Activated CD4-positive, alpha-beta memory T cell treated with anti-CD3 and anti-CD28 coated beads, Interleukin-2, amount 10 ng/mL, durations not matched to agents 7 days and 5 days (primary cell): ENCODE measurements around the gene MYO1D. TPM values are rescaled to one million over a fixed set of nuclear protein-coding genes. Genes with fewer than 3 reads are reported as not detected.
A peak's percentile ranks its signal among the peaks of the same experiment; 100 is the strongest.
"Not testable (repeated sequence)": the region's sequence is repeated elsewhere in the genome, so short reads cannot be mapped to it uniquely, and the experiment has no call there.

Experiments
- CTCF ChIA-PET: fragments of 350-600 bp; sonication (Branson Sonifier 250); formaldehyde crosslinking; loops from one replicate; lab custom pipeline; 2021; ENCODE audit warnings: antibody characterized with exemption, inconsistent platforms; lab: Charles Lee
- POLR2A ChIA-PET: fragments of 350-600 bp; sonication (Branson Sonifier 250); formaldehyde crosslinking; loops from one replicate; lab custom pipeline; 2021; ENCODE audit warnings: antibody characterized with exemption; lab: Charles Lee
- DNase-seq: peaks from one replicate; pipeline ENCODE4 v3.0.0-alpha.2; 2020
- H3K27ac Mint-ChIP-seq: one replicate; pipeline ENCODE4 v1.8.0; 2021; ENCODE audit warnings: mild to moderate bottlenecking, mixed read lengths
- H3K27me3 Mint-ChIP-seq: one replicate; pipeline ENCODE4 v1.8.0; 2021; ENCODE audit warnings: mixed read lengths
- H3K36me3 Mint-ChIP-seq: one replicate; pipeline ENCODE4 v1.8.0; 2021; ENCODE audit warnings: low read depth, mixed read lengths
- H3K4me1 Mint-ChIP-seq: one replicate; pipeline ENCODE4 v1.8.0; 2021; ENCODE audit warnings: mixed read lengths
- H3K4me3 Mint-ChIP-seq: one replicate; pipeline ENCODE4 v1.8.0; 2021; ENCODE audit warnings: mild to moderate bottlenecking, mixed read lengths
- H3K9me3 Mint-ChIP-seq: one replicate; pipeline ENCODE4 v1.8.0; 2021; ENCODE audit warnings: mixed read lengths
- total RNA-seq, 2 experiments: library from RNA; stranded (reverse); gene quantifications; one replicate each; pipeline ENCODE4 v1.2.3, GENCODE V29; 2021

Gene MYO1D
- total RNA-seq, 2 experiments from 2014 or later, result 8.3 to 11.1 TPM

- POLR2A ChIA-PET, H3K9me3 Mint-ChIP-seq, H3K4me3 Mint-ChIP-seq, H3K27me3 Mint-ChIP-seq, CTCF ChIA-PET, H3K36me3 Mint-ChIP-seq, H3K27ac Mint-ChIP-seq: not testable (repeated sequence)
- DNase-seq, result peak; percentile 26
- peaks cover 13% of the 10 kb centered on the region for H3K4me1 Mint-ChIP-seq
These were observed 54.7 kb downstream of the MYO1D start for GRCh38 chr17:32821987-32822934.

GRCh38 chr17:32820440-32820839 is 56.5 kb downstream of the MYO1D start:
- POLR2A ChIA-PET, result no interaction called here
- peaks cover 5% of the 10 kb centered on the region for H3K27me3 Mint-ChIP-seq
- H3K36me3 Mint-ChIP-seq, result peaks cover 2% of the 10 kb centered on the region
- CTCF ChIA-PET, result no interaction called here
- H3K9me3 Mint-ChIP-seq, result no peaks in the 10 kb centered on the region
- no peak for DNase-seq
- H3K4me3 Mint-ChIP-seq, result no peak overlapping the region
- H3K27ac Mint-ChIP-seq, result no peak overlapping the region
- peaks cover 15% of the 10 kb centered on the region for H3K4me1 Mint-ChIP-seq

- peaks cover 2% of the 10 kb centered on the region for H3K36me3 Mint-ChIP-seq
- ChIA-PET POLR2A (no interaction called here), CTCF (no interaction called here)
- H3K9me3 Mint-ChIP-seq, result no peaks in the 10 kb centered on the region
- H3K27ac Mint-ChIP-seq, result no peak overlapping the region
- H3K4me3 Mint-ChIP-seq, result no peak overlapping the region
- H3K4me1 Mint-ChIP-seq, result peaks cover 18% of the 10 kb centered on the region
- DNase-seq, result no peak
- peaks cover 5% of the 10 kb centered on the region for H3K27me3 Mint-ChIP-seq
These were observed 57.1 kb downstream of the MYO1D start for GRCh38 chr17:32819787-32820186.

- DNase-seq, result no peak
- no peak overlapping the region for H3K4me3 Mint-ChIP-seq
- H3K9me3 Mint-ChIP-seq, result no peaks in the 10 kb centered on the region
- H3K27me3 Mint-ChIP-seq, result peaks cover 5% of the 10 kb centered on the region
- ChIA-PET POLR2A (no interaction called here), CTCF (no interaction called here)
- H3K36me3 Mint-ChIP-seq, result peaks cover 2% of the 10 kb centered on the region
- peaks cover 24% of the 10 kb centered on the region for H3K4me1 Mint-ChIP-seq
- H3K27ac Mint-ChIP-seq, result no peak overlapping the region
These were observed 57.9 kb downstream of the MYO1D start for GRCh38 chr17:32819035-32819434.

- Mint-ChIP-seq H3K9me3 (no peaks in the 10 kb centered on the region), H3K36me3 (no peaks in the 10 kb centered on the region), H3K27ac (no peak overlapping the region), H3K4me1 (peaks cover 22% of the 10 kb centered on the region), H3K4me3 (no peak overlapping the region), H3K27me3 (peaks cover 2% of the 10 kb centered on the region)
- POLR2A ChIA-PET, result no interaction called here
- CTCF ChIA-PET, result no interaction called here
- no peak for DNase-seq
These were observed 61.5 kb downstream of the MYO1D start for GRCh38 chr17:32815460-32815859.

- ChIA-PET CTCF (no interaction called here), POLR2A (no interaction called here)
- Mint-ChIP-seq H3K9me3 (no peaks in the 10 kb centered on the region), H3K27me3 (peaks cover 2% of the 10 kb centered on the region), H3K4me3 (no peak overlapping the region), H3K27ac (no peak overlapping the region), H3K36me3 (no peaks in the 10 kb centered on the region), H3K4me1 (peaks cover 25% of the 10 kb centered on the region)
- DNase-seq, result no peak
These were observed 62.1 kb downstream of the MYO1D start for GRCh38 chr17:32814836-32815235.

- Mint-ChIP-seq H3K4me3 (no peak overlapping the region), H3K9me3 (no peaks in the 10 kb centered on the region), H3K27ac (no peak overlapping the region), H3K4me1 (peaks cover 19% of the 10 kb centered on the region), H3K36me3 (no peaks in the 10 kb centered on the region), H3K27me3 (no peaks in the 10 kb centered on the region)
- ChIA-PET CTCF (no interaction called here), POLR2A (no interaction called here)
- no peak for DNase-seq
These were observed 63.9 kb downstream of the MYO1D start for GRCh38 chr17:32813021-32813420.

- no peak for DNase-seq
- Mint-ChIP-seq H3K27me3 (no peaks in the 10 kb centered on the region), H3K9me3 (no peaks in the 10 kb centered on the region), H3K4me3 (no peak overlapping the region), H3K27ac (no peak overlapping the region), H3K4me1 (peaks cover 18% of the 10 kb centered on the region), H3K36me3 (no peaks in the 10 kb centered on the region)
- ChIA-PET POLR2A (no interaction called here), CTCF (no interaction called here)
These were observed 66.2 kb downstream of the MYO1D start for GRCh38 chr17:32810690-32811089.

- no peak overlapping the region for H3K27ac Mint-ChIP-seq
- no peaks in the 10 kb centered on the region for H3K9me3 Mint-ChIP-seq
- CTCF ChIA-PET, result no interaction called here
- H3K4me1 Mint-ChIP-seq, result peaks cover 16% of the 10 kb centered on the region
- no peaks in the 10 kb centered on the region for H3K36me3 Mint-ChIP-seq
- POLR2A ChIA-PET, result no interaction called here
- H3K4me3 Mint-ChIP-seq, result no peak overlapping the region
- H3K27me3 Mint-ChIP-seq, result no peaks in the 10 kb centered on the region
- DNase-seq, result no peak
These were observed 69.3 kb downstream of the MYO1D start for GRCh38 chr17:32807577-32807976.

- DNase-seq, result no peak
- Mint-ChIP-seq H3K36me3 (no peaks in the 10 kb centered on the region), H3K4me1 (peaks cover 16% of the 10 kb centered on the region), H3K4me3 (no peak overlapping the region), H3K27ac (no peak overlapping the region), H3K9me3 (no peaks in the 10 kb centered on the region), H3K27me3 (no peaks in the 10 kb centered on the region)
- ChIA-PET POLR2A (no interaction called here), CTCF (interaction anchor here (0.6 to 1.5 kb wide), 3 partner anchors 15 to 103 kb away, joined by 3 read pairs; partner anchors contain the start of gene MYO1D)
These were observed 70.3 kb downstream of the MYO1D start for GRCh38 chr17:32806646-32807045.

GRCh38 chr17:32805029-32805976 is 71.6 kb downstream of the MYO1D start:
- Mint-ChIP-seq H3K27ac (no peak overlapping the region), H3K4me3 (no peak overlapping the region), H3K4me1 (peaks cover 16% of the 10 kb centered on the region), H3K9me3 (no peaks in the 10 kb centered on the region), H3K27me3 (no peaks in the 10 kb centered on the region), H3K36me3 (no peaks in the 10 kb centered on the region)
- ChIA-PET POLR2A (interaction anchor here (0.6 to 0.8 kb wide), 2 partner anchors 9 to 854 kb away, joined by 3 read pairs; no protein-coding TSS in a partner anchor), CTCF (interaction anchor here (0.8 to 1.8 kb wide), 3 partner anchors 72 to 131 kb away, joined by 3 to 11 read pairs (median 3); partner anchors contain the start of gene MYO1D)
- DNase-seq, result no peak

- peaks cover 11% of the 10 kb centered on the region for H3K4me1 Mint-ChIP-seq
- H3K27me3 Mint-ChIP-seq, result no peaks in the 10 kb centered on the region
- no peak overlapping the region for H3K4me3 Mint-ChIP-seq
- ChIA-PET CTCF (interaction anchor here (1.3 kb wide), 1 partner anchor 74 kb away, joined by 3 read pairs; no protein-coding TSS in a partner anchor), POLR2A (interaction anchor here (1.1 kb wide), 1 partner anchor 39 kb away, joined by 3 read pairs; no protein-coding TSS in a partner anchor)
- H3K36me3 Mint-ChIP-seq, result no peaks in the 10 kb centered on the region
- no peaks in the 10 kb centered on the region for H3K9me3 Mint-ChIP-seq
- no peak for DNase-seq
- no peak overlapping the region for H3K27ac Mint-ChIP-seq
These were observed 73.4 kb downstream of the MYO1D start for GRCh38 chr17:32803544-32803943.

GRCh38 chr17:32802306-32802705 is 74.6 kb downstream of the MYO1D start:
- Mint-ChIP-seq H3K27me3 (no peaks in the 10 kb centered on the region), H3K27ac (no peak overlapping the region), H3K4me1 (peaks cover 11% of the 10 kb centered on the region), H3K4me3 (no peak overlapping the region), H3K9me3 (no peaks in the 10 kb centered on the region), H3K36me3 (no peaks in the 10 kb centered on the region)
- ChIA-PET CTCF (no interaction called here), POLR2A (no interaction called here)
- no peak for DNase-seq
